AG04450 (cell line): Measurements from ENCODE around the gene TMC3. TPM values are rescaled to one million over a fixed set of nuclear protein-coding genes. Genes with fewer than 3 reads are reported as not detected.
A peak's percentile ranks its signal among the peaks of the same experiment; 100 is the strongest.
"Not testable (repeated sequence)": the region's sequence is repeated elsewhere in the genome, so short reads cannot be mapped to it uniquely, and the experiment has no call there.

Source experiments
- CTCF ChIA-PET: fragments of 300-600, 350-600 bp; formaldehyde crosslinking; extraction: SDS; loops from one replicate; lab custom pipeline; 2022; ENCODE audit warnings: antibody characterized with exemption, inconsistent platforms; lab: Charles Lee
- POLR2A ChIA-PET: fragments of 350-600 bp; formaldehyde crosslinking; extraction: SDS; loops from one replicate; lab custom pipeline; 2021; ENCODE audit warnings: antibody characterized with exemption, inconsistent platforms; lab: Yijun Ruan, JAX
- DNase-seq: peaks from one replicate; pipeline ENCODE4 v3.0.0-alpha.2; 2011; ENCODE audit warnings: low read depth, low spot score
- H3K27ac ChIP-seq: one replicate; pipeline ENCODE4 v1.5.1; 2012; ENCODE audit warnings: low read depth, low read length, control low read depth
- H3K27me3 ChIP-seq: one replicate; pipeline ENCODE4 v1.6.0; 2012; ENCODE audit warnings: low read length; ENCODE audit not compliant: control insufficient read depth, insufficient read depth
- H3K4me3 ChIP-seq: 2 replicates; pipeline ENCODE4 v1.5.1; 2011; ENCODE audit warnings: mild to moderate bottlenecking, low read depth, low read length, control low read depth
- H3K9me3 ChIP-seq: 2 replicates; pipeline ENCODE4 v1.5.1; 2012; ENCODE audit warnings: low read length; ENCODE audit not compliant: control insufficient read depth, insufficient read depth
- CTCF ChIP-seq: IDR thresholded peaks from 2 replicates; pipeline ENCODE4 v1.5.1; 2011; ENCODE audit warnings: low read depth, low read length, control low read depth, inconsistent platforms
- polyA minus RNA-seq: library from RNA; depleted of rRNA, polyadenylated mRNA; stranded (reverse); fragments of >200 nt; gene quantifications from 2 replicates; pipeline ENCODE4 v1.2.3, GENCODE V29; 2011; rRNA and poly(A)+ RNA removed
- polyA plus RNA-seq: library from polyadenylated mRNA; depleted of rRNA; stranded (reverse); fragments of >200 nt; gene quantifications from 2 replicates; pipeline ENCODE4 v1.2.3, GENCODE V29; 2011; rRNA removed

TMC3 gene
- polyA plus RNA-seq (not detected in 2 replicates), polyA minus RNA-seq (not detected in 2 replicates)

GRCh38 chr15:81373775-81374395 lies at the start of gene TMC3:
TMC3 (minus strand) TSS chr15:81374213; CDS start chr15:81374077, 136 bp downstream.
- no peak within 1 kb of the TSS for H3K27ac ChIP-seq
- no peak within 1 kb of the TSS for H3K4me3 ChIP-seq
- POLR2A ChIA-PET: no interaction called here
- no peak for DNase-seq
- CTCF ChIA-PET: interaction anchor here (1.5 kb wide), 1 partner anchor 108 kb away, joined by 3 read pairs; no protein-coding TSS in a partner anchor
- H3K9me3 ChIP-seq: no peaks in the 10 kb centered on the region
- no peak for TF ChIP-seq CTCF
- peaks cover 14% of the 10 kb centered on the region for H3K27me3 ChIP-seq

GRCh38 chr15:81421461-81421860 lies 47.4 kb upstream of the TMC3 start:
- Histone ChIP-seq H3K9me3 (no peaks in the 10 kb centered on the region), H3K27me3 (no peaks in the 10 kb centered on the region), H3K4me3 (no peak overlapping the region), H3K27ac (no peak overlapping the region)
- POLR2A ChIA-PET: no interaction called here
- no peak for DNase-seq
- CTCF ChIA-PET: interaction anchor here (0.6 to 1.9 kb wide), 5 partner anchors 11 to 777 kb away, joined by 3 to 8 read pairs (median 3); partner anchors contain the start of gene MEX3B
- no peak for TF ChIP-seq CTCF

GRCh38 chr15:81419332-81419943 lies 45.4 kb upstream of the TMC3 start:
- H3K4me3 ChIP-seq: no peak overlapping the region
- ChIA-PET POLR2A (no interaction called here), CTCF (interaction anchor here (1.0 to 1.4 kb wide), 2 partner anchors 9 to 20 kb away, joined by 5 to 6 read pairs; no protein-coding TSS in a partner anchor)
- no peaks in the 10 kb centered on the region for H3K27me3 ChIP-seq
- H3K27ac ChIP-seq: no peak overlapping the region
- DNase-seq: peak; percentile 10
- no peak for TF ChIP-seq CTCF
- no peaks in the 10 kb centered on the region for H3K9me3 ChIP-seq

- no peaks in the 10 kb centered on the region for H3K27me3 ChIP-seq
- TF ChIP-seq CTCF: no peak
- no peaks in the 10 kb centered on the region; the same call in 1 of the 2 replicates for H3K9me3 ChIP-seq
- POLR2A ChIA-PET: no interaction called here
- no peak for DNase-seq
- H3K27ac ChIP-seq: no peak overlapping the region
- no peak overlapping the region for H3K4me3 ChIP-seq
- CTCF ChIA-PET: no interaction called here
Measured at GRCh38 chr15:81418891-81419290, 44.9 kb upstream of the TMC3 start.

- DNase-seq: no peak
- Histone ChIP-seq H3K27me3 (no peaks in the 10 kb centered on the region), H3K4me3 (no peak overlapping the region), H3K27ac (no peak overlapping the region), H3K9me3 (no peaks in the 10 kb centered on the region; the same call in 1 of the 2 replicates)
- ChIA-PET CTCF (no interaction called here), POLR2A (no interaction called here)
- TF ChIP-seq CTCF: no peak
Measured at GRCh38 chr15:81418444-81418843, 44.4 kb upstream of the TMC3 start.

- H3K27ac ChIP-seq, H3K9me3 ChIP-seq, CTCF ChIA-PET, DNase-seq, H3K27me3 ChIP-seq, H3K4me3 ChIP-seq, POLR2A ChIA-PET: not testable (repeated sequence)
Measured at GRCh38 chr15:81414274-81414968, 40.4 kb upstream of the TMC3 start.
